GM12875 (cell line): ENCODE data around the gene ZNF221.

Experiments used
- H3K4me3 ChIP-seq: one replicate; pipeline ENCODE4 v1.5.1; 2011; ENCODE audit warnings: low read depth, low read length, control low read depth
- TF ChIP-seq, protein P1 (sequence below): IDR thresholded peaks from 2 replicates; pipeline ENCODE4 v1.5.1; 2011; ENCODE audit warnings: low read depth, mild to moderate bottlenecking, control low read depth, inconsistent platforms, low read length, moderate library complexity, borderline replicate concordance; ENCODE audit not compliant: insufficient read depth

Gene ZNF221

DNA sequence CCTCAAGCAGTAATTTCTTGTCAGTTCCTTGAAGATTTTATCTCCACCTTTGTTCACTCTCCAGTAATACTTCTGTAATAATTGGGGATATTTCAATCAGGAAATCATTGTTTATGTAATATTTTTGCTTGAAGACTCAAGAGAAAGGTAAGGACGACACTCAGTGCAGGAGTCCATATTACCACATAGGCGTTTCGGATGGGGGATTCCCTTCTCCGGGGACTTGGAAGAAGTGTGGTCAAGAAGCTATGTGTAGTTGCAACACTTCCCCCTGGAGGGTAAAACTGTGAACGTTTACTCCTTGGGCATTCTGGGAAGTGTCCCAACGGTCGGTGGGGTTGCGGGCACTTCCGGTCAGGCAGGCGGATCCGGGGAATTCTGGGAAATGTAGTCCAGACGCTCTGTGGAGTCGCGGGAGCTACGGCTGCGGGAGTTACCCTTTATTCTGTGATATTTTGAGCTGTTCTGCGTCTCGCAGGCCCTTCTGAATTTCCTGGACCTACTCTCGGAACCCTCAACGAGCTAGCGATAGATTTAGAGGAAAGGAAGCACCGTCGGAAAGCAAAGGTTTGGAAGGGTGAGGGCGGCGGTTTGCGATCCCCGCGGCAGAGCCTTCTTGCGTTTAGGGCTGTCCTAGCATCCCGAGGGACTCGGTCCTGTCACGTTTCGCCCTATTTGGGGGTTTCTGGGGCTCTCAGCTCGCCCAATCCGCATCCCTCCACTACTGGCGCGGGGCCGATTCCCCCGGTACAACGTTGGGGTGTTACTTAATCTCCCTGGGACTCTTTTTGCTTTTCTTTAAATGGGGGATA is at the start of gene ZNF221:
Gene ZNF221 (plus strand): TSS at position 395 of the 812 bp plus-strand sequence. CDS start 11,499 bp downstream, outside the sequence.
- peak within 1 kb of the TSS; percentile 50 for H3K4me3 ChIP-seq
- TF ChIP-seq, protein P1, sequence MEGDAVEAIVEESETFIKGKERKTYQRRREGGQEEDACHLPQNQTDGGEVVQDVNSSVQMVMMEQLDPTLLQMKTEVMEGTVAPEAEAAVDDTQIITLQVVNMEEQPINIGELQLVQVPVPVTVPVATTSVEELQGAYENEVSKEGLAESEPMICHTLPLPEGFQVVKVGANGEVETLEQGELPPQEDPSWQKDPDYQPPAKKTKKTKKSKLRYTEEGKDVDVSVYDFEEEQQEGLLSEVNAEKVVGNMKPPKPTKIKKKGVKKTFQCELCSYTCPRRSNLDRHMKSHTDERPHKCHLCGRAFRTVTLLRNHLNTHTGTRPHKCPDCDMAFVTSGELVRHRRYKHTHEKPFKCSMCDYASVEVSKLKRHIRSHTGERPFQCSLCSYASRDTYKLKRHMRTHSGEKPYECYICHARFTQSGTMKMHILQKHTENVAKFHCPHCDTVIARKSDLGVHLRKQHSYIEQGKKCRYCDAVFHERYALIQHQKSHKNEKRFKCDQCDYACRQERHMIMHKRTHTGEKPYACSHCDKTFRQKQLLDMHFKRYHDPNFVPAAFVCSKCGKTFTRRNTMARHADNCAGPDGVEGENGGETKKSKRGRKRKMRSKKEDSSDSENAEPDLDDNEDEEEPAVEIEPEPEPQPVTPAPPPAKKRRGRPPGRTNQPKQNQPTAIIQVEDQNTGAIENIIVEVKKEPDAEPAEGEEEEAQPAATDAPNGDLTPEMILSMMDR, result peak; percentile 41; the same call in 1 of the 2 replicates

DNA sequence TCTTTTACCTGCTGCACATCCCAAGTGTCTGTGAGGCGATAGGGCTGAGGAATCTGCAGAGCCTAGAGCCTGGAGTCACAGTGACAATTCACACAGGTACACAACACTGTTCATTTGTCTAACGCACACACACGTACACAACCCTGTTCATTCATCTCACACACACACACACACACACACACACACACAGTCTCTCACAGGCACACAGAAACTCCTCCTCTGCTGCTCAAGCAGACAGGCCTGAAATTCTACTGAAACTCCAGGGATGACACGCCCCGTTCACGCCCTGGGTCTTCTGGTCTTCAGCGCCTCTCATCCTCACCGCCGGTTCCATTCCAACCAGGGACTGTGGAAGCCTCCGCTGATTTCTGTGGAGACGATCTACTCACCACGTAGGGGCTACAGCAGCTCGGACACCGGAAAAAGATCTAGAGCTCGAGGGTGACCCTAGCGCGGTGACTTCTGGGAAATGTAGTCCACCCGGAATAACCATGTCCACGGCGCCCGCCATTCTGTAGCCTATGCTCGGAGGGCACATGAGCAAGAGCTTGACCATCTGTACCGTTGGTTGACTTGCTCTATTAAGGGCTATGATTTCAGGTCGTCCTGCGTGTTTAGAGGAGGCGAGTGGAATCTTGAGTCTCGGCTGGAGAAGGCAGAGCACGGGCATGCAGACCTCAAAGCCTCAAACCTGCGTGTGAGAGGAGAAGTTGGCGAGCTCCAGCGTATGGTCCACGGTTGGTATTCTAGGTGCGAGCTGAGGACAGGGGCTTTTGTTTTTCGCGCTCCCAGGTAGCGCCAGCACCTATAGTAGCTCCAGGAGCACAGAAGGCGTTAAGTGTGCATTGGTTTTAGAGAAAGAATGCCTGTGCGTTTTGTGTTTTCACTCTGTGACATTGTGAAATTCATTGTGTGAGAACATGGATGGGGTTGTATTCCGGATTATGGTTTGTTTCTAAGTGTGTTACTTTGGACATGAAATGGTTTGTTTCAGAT is 49.3 kb upstream of the ZNF221 start:
- TF ChIP-seq, protein P1, result no peak
- peak overlapping the region; percentile 51 for H3K4me3 ChIP-seq

DNA sequence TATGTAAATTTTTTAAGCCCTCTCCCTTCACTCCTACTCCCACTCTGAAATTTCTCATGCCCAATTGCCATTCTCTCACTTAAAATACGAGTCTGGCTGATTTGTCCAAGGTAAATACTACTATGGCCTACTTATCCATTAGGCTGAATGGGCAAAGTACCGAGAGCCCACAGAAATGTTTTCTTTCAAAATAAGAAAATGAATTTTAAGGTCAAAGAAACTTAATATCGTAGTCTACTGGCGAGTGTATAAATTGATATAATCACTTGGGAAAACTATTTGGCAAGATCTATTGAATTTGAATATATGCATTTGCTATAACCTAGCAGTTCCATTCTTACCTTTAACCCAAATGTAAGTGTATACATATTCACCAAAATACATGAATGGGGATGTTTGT is 48.6 kb upstream of the ZNF221 start:
- H3K4me3 ChIP-seq, result peak overlapping the region; percentile 51
- TF ChIP-seq, protein P1, result no peak

- H3K4me3 ChIP-seq, result no peak overlapping the region
- TF ChIP-seq, protein P1, result no peak
Observed at GRCh38 chr19:43905897-43906296, 45.1 kb upstream of the ZNF221 start.

- TF ChIP-seq, protein P1, result no peak
Observed at GRCh38 chr19:43906774-43907173, 44.3 kb upstream of the ZNF221 start.

DNA sequence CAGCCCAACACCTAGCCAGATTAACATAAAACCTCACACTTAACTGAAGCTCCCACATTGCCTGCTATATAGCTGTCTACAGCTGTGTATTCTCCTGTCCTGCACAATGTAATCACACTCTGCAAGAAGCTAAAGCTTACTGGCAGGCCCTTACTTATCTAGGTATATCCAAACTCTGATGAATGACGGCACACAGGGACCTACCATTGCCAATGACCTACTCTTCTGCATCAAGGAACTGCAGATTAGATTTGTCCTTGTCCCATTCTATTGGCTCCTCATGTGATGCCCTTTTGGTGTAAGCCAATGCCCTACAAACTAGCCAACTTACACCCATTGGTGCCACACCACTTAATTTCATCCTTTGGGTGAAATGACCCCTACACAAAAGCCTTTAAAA is 42.4 kb upstream of the ZNF221 start:
- H3K4me3 ChIP-seq, result no peak overlapping the region
- TF ChIP-seq, protein P1, result no peak

More at GRCh38 chr19:43906774-43907173, 44.3 kb upstream of the ZNF221 start:
- H3K4me3 ChIP-seq, result no peak overlapping the region
